Measurements from ENCODE around the gene CFHR5. TPM values are rescaled to one million over a fixed set of nuclear protein-coding genes. Genes with fewer than 3 reads are reported as not detected.
"Not testable (repeated sequence)": the region's sequence is repeated elsewhere in the genome, so short reads cannot be mapped to it uniquely, and the experiment has no call there.

The CFHR5 gene
- total RNA-seq (not detected), total RNA-seq (0 reads per million in 2 donors)

DNA sequence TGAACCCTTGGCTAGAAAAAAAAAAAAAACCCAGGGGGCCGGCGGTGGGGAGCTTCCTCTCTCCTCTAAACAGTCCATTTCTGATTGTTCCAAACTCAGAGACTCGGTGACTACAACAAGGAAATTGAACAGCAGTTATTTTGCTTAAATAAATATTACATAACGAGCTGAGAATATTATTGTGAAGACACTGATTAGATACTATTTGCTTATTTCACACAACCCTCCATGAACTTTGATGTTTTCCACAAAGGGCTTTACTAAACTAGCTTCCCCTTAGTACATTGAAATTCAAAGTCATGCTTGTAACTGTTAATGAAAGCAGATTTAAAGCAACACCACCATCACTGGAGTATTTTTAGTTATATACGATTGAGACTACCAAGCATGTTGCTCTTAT lies at the start of gene CFHR5:
CFHR5 (plus strand) TSS at position 279 of the 400 bp plus-strand sequence; CDS start at position 388, 109 bp downstream.
- H3K4me1 Mint-ChIP-seq, result no peaks in the 10 kb centered on the region
- H3K4me3 Mint-ChIP-seq, result no peak within 1 kb of the TSS
- ATAC-seq (no peak), DNase-seq (no peak)
- H3K9me3 ChIP-seq (ENCODE audit: control insufficient read depth, low read length, poor library complexity, severe bottlenecking), result no peaks in the 10 kb centered on the region
- no peak within 1 kb of the TSS for H3K27ac Mint-ChIP-seq
- H3K36me3 Mint-ChIP-seq (ENCODE audit: low read depth), result no peaks in the 10 kb centered on the region
- H3K27me3 Mint-ChIP-seq, result no peaks in the 10 kb centered on the region

GRCh38 chr1:196932853-196933252 lies 44.5 kb upstream of the CFHR5 start:
- not testable (repeated sequence) for ATAC-seq; H3K4me3 Mint-ChIP-seq; H3K36me3 Mint-ChIP-seq (ENCODE audit: low read depth); H3K27ac Mint-ChIP-seq; H3K9me3 ChIP-seq (ENCODE audit: control insufficient read depth, low read length, poor library complexity, severe bottlenecking); DNase-seq; H3K4me1 Mint-ChIP-seq; H3K27me3 Mint-ChIP-seq

DNA sequence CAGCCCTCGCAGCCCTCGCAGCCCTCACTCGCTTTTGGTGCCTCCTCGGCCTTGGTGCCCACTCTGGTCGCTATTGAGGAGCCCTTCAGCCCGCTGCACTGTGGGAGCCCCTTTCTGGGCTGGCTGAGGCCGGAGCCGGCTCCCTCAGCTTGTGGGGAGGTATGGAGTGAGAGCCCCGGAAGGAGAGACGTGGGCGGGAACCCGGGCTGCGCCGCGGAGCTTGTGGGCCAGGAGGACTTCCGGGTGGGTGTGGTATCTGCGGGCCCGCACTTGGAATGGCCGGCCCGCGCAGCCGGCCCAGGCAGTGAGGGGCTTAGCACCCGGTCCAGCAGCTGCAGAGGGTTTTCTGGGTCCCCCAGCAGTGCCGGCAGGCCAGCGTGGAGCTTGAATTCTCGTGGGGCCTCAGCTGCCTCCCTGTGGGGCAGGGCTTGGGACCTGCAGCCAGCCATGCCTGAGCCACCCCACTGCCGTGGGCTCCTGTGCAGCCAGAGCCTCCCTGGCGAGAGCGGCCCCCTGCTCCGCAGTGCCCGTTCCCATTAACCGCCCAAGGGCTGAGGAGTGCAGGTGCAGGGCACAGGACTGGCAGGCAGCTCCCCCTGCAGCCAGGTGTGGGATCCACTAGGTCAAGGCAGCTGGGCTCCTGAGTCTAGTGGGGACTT lies 43.7 kb upstream of the CFHR5 start:
- no peaks in the 10 kb centered on the region for H3K4me1 Mint-ChIP-seq
- no peaks in the 10 kb centered on the region for H3K27me3 Mint-ChIP-seq
- H3K27ac Mint-ChIP-seq, result no peak overlapping the region
- no peaks in the 10 kb centered on the region for H3K9me3 ChIP-seq (ENCODE audit: control insufficient read depth, low read length, poor library complexity, severe bottlenecking)
- H3K4me3 Mint-ChIP-seq, result no peak overlapping the region
- H3K36me3 Mint-ChIP-seq (ENCODE audit: low read depth), result no peaks in the 10 kb centered on the region
- ATAC-seq (no peak), DNase-seq (no peak)

DNA sequence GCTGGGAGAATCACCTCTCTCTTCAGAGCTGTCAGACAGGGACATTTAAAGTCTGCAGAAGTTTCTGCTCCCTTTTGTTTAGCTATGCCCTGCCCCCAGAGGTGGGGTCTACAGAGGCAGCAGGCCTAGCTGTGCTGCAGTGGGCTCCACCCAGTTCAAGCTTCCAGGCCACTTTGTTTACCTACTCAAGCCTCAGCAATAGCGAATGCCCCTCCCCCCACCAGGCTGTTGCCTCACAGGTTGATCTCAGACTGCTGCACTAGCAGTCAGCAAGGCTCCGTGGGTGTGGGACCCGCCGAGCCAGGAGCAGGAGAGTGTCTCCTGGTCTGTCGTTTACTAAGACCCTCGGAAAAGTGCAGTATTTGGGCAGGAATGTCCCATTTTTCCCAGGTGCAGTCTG lies 35.9 kb upstream of the CFHR5 start:
- H3K9me3 ChIP-seq (ENCODE audit: control insufficient read depth, low read length, poor library complexity, severe bottlenecking); H3K4me1 Mint-ChIP-seq; H3K27ac Mint-ChIP-seq; H3K27me3 Mint-ChIP-seq; ATAC-seq; DNase-seq; H3K4me3 Mint-ChIP-seq; H3K36me3 Mint-ChIP-seq (ENCODE audit: low read depth): not testable (repeated sequence)

GRCh38 chr1:196943568-196943967 lies 33.8 kb upstream of the CFHR5 start, which contains the start of gene CFHR2:
TSS of gene CFHR2 (plus strand) at chr1:196943738. CDS start at chr1:196943881, 143 bp downstream.
- H3K4me3 Mint-ChIP-seq, ATAC-seq, H3K27ac Mint-ChIP-seq: not testable (repeated sequence)

DNA sequence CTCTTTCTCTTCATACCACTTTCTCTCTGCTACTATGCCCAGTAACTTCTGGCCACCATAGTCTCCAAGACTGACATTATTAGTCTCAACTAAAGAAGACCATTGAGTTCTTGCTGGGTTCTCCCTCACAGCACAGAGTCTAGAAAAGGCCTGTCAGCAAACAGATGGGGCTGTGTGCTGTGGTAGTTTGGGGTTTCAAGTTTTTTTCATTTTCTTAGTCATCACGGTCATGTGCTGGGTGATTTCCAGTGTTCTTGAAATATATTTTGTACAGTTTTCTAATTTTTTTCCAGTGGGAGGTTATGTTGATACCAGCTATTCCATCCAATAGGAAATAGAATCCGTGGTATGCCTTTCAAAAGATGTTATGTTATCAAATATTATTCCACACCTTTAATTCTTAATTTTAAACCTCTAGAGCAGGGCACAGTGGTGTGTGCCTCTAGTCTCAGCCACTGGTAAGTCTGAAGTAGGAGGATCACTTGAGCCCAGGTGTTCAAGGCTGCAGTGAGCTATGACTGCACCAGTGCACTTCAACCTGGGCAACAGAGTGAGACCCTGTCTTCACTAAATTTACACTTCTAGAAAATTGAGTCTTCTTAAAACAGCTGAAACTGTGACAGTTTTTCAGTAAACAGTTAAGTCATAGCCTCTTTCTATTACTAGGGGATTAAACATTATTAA lies 25.5 kb upstream of the CFHR5 start:
- peaks cover 9% of the 10 kb centered on the region for H3K27me3 Mint-ChIP-seq
- no peak for ATAC-seq
- no peak overlapping the region for H3K4me3 Mint-ChIP-seq
- H3K9me3 ChIP-seq (ENCODE audit: control insufficient read depth, low read length, poor library complexity, severe bottlenecking), result no peaks in the 10 kb centered on the region
- no peak overlapping the region for H3K27ac Mint-ChIP-seq
- no peak for DNase-seq
- H3K4me1 Mint-ChIP-seq, result no peaks in the 10 kb centered on the region
- H3K36me3 Mint-ChIP-seq (ENCODE audit: low read depth), result no peaks in the 10 kb centered on the region

More at GRCh38 chr1:196943568-196943967, 33.8 kb upstream of the CFHR5 start, which contains the start of gene CFHR2:
- not testable (repeated sequence) for H3K9me3 ChIP-seq (ENCODE audit: control insufficient read depth, low read length, poor library complexity, severe bottlenecking); H3K36me3 Mint-ChIP-seq (ENCODE audit: low read depth); H3K27me3 Mint-ChIP-seq; DNase-seq; H3K4me1 Mint-ChIP-seq

DNA sequence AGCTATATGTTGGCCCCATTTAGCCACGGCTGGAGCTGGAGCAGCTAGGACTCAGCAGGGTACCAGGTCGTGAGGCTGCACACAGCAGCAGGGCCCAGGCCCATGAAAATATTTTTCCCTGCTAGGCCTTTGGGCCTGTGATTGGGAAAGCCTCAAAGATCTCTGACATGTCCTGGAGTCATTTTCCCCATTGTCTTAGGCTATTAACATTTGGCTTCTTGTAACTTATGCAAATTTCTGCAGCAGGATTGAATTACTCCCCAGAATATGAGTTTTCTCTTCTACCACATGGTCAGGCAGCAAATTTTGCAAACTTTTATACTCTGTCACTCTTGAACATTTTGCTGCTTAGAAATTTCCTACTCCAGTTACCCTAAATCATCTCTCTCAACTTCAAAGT lies 22.6 kb upstream of the CFHR5 start:
- H3K9me3 ChIP-seq (ENCODE audit: control insufficient read depth, low read length, poor library complexity, severe bottlenecking), result no peaks in the 10 kb centered on the region
- ATAC-seq (no peak), DNase-seq (no peak)
- Mint-ChIP-seq H3K4me3 (no peak overlapping the region), H3K27ac (no peak overlapping the region), H3K4me1 (peaks cover under 1% of the 10 kb centered on the region), H3K36me3 (ENCODE audit: low read depth) (no peaks in the 10 kb centered on the region), H3K27me3 (peaks cover 9% of the 10 kb centered on the region)

DNA sequence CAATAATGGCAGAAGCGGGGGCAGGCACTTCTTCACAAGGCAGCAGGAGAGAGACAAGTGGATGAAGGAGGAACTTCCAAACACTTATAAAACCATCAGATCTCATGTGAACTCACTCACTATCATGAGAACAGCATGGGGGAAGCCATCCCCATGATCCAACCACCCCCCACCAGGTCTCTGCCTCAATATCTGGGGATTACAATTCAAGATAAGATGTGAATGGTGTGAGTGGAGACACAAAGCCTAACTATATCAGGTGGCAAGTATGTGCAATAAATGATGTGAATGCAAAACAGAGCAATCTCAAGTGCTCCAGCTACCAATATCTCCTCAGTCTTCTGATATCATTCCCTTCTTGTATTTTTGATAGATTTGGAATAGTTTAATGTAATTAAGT lies 21.4 kb upstream of the CFHR5 start:
- no peak for ATAC-seq
- Mint-ChIP-seq H3K27ac (no peak overlapping the region), H3K36me3 (ENCODE audit: low read depth) (no peaks in the 10 kb centered on the region), H3K4me3 (no peak overlapping the region), H3K4me1 (peaks cover 2% of the 10 kb centered on the region), H3K27me3 (peaks cover 9% of the 10 kb centered on the region)
- DNase-seq, result no peak
- H3K9me3 ChIP-seq (ENCODE audit: control insufficient read depth, low read length, poor library complexity, severe bottlenecking), result no peaks in the 10 kb centered on the region

- H3K4me1 Mint-ChIP-seq, result peaks cover 2% of the 10 kb centered on the region
- H3K36me3 Mint-ChIP-seq (ENCODE audit: low read depth), result no peaks in the 10 kb centered on the region
- DNase-seq (no peak), ATAC-seq (no peak)
- no peaks in the 10 kb centered on the region for H3K9me3 ChIP-seq (ENCODE audit: control insufficient read depth, low read length, poor library complexity, severe bottlenecking)
- H3K4me3 Mint-ChIP-seq, result no peak overlapping the region
- H3K27ac Mint-ChIP-seq, result no peak overlapping the region
- H3K27me3 Mint-ChIP-seq, result peaks cover 9% of the 10 kb centered on the region
Observed at GRCh38 chr1:196960854-196961253, 16.5 kb upstream of the CFHR5 start.

- no peak for DNase-seq
- Mint-ChIP-seq H3K4me1 (no peaks in the 10 kb centered on the region), H3K36me3 (ENCODE audit: low read depth) (no peaks in the 10 kb centered on the region), H3K4me3 (no peak overlapping the region), H3K27me3 (peaks cover 4% of the 10 kb centered on the region), H3K27ac (no peak overlapping the region)
- no peaks in the 10 kb centered on the region for H3K9me3 ChIP-seq (ENCODE audit: control insufficient read depth, low read length, poor library complexity, severe bottlenecking)
- no peak for ATAC-seq
Observed at GRCh38 chr1:196970182-196970581, 7.2 kb upstream of the CFHR5 start.

DNA sequence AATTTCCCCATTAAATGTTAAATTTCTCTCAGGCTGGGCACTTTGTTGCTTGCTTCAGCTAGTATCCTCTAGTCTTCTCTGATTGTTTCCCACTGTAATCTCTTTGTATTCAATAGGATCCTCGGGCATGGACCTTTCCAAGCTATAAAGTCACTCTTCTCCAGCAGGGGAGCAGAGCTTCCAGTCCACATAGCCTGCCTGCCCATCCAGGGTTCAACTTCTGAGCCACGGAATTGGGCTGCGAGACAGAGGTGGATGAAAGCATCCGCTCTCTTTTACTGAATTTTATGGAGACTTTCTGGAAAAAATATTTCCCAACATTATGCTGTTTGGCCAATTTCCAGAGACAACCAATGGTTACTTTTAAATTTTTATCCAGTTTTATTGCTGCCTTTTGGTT lies 1.1 kb upstream of the CFHR5 start:
- Mint-ChIP-seq H3K4me3 (no peak overlapping the region), H3K27ac (no peak overlapping the region), H3K36me3 (ENCODE audit: low read depth) (no peaks in the 10 kb centered on the region), H3K27me3 (no peaks in the 10 kb centered on the region), H3K4me1 (no peaks in the 10 kb centered on the region)
- H3K9me3 ChIP-seq (ENCODE audit: control insufficient read depth, low read length, poor library complexity, severe bottlenecking), result no peaks in the 10 kb centered on the region
- DNase-seq, result no peak
- no peak for ATAC-seq

DNA sequence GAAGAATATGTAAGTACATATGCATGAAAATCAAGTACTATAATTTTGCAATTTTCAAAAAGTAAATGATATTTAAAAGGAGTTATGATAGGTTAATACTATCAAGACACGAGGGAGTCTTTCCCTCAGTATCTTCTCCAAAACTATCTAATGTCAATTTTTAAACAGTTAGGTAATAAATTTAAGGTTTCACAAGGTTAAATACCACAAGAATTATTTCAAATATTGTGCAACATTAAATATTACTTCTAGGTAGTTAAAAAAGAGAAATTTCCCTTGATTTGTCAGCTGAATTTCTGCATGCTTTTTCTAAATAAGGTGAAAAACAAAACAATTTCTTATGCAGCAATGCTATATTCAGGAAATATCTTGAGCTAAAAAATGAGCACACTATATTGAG lies 3.5 kb downstream of the CFHR5 start:
- Mint-ChIP-seq H3K27ac (no peak overlapping the region), H3K36me3 (ENCODE audit: low read depth) (no peaks in the 10 kb centered on the region), H3K27me3 (no peaks in the 10 kb centered on the region), H3K4me1 (no peaks in the 10 kb centered on the region), H3K4me3 (no peak overlapping the region)
- ATAC-seq (no peak), DNase-seq (no peak)
- no peaks in the 10 kb centered on the region for H3K9me3 ChIP-seq (ENCODE audit: control insufficient read depth, low read length, poor library complexity, severe bottlenecking)

DNA sequence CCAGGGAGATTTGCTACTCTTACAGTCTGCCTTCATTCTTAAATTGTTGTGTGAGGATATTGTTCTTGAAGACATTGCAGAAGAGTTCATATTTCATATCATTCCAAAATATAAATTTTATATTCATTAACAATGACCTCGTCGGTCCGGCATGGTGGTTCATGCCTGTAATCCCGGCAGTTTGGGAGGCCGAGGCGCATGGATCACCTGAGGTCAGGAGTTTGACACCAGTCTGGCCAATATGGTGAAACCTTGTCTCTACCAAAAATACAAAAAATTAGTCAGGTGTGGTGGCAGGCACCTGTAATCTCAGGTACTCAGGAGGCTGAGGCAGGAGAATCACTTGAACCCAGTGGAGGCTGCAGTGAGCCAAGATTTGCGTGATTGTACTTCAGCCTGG lies 4.9 kb downstream of the CFHR5 start:
- not testable (repeated sequence) for ATAC-seq; H3K4me3 Mint-ChIP-seq; H3K27ac Mint-ChIP-seq; H3K27me3 Mint-ChIP-seq; H3K36me3 Mint-ChIP-seq (ENCODE audit: low read depth); H3K4me1 Mint-ChIP-seq; H3K9me3 ChIP-seq (ENCODE audit: control insufficient read depth, low read length, poor library complexity, severe bottlenecking); DNase-seq

Data from T-helper 17 cell (primary cell).